ENCODE measurements around the gene GRHPR.
A peak's percentile ranks its signal among the peaks of the same experiment; 100 is the strongest.
"Not testable (repeated sequence)": the region's sequence is repeated elsewhere in the genome, so short reads cannot be mapped to it uniquely, and the experiment has no call there.

Gene GRHPR

GRCh38 chr9:37424686-37425297, 2.3 kb downstream of the GRHPR start:
- no peak overlapping the region for H3K27ac ChIP-seq
- H3K4me3 ChIP-seq (ENCODE audit: low read depth, low read length), result no peak overlapping the region
- in situ Hi-C loops (cut with HindIII; ENCODE audit: low pct_ligation_motif_present, low sequenced_read_pairs), result no loop called here
- H3K36me3 ChIP-seq (replicated peaks), result peaks cover 34% of the 10 kb centered on the region
- H3K27me3 ChIP-seq (replicated peaks), result no peaks in the 10 kb centered on the region
- no peak for TF ChIP-seq CTCF (IDR thresholded peaks at IDR 0.05; ENCODE audit: low read depth, low read length, missing control alignments)
- no peak for DNase-seq

- Histone ChIP-seq H3K27ac (no peak overlapping the region), H3K36me3 (replicated peaks) (peaks cover 34% of the 10 kb centered on the region), H3K27me3 (replicated peaks) (no peaks in the 10 kb centered on the region), H3K4me3 (ENCODE audit: low read depth, low read length) (no peak overlapping the region)
- no peak for TF ChIP-seq CTCF (IDR thresholded peaks at IDR 0.05; ENCODE audit: low read depth, low read length, missing control alignments)
- DNase-seq, result peak; percentile 6
- in situ Hi-C loops (cut with HindIII; ENCODE audit: low pct_ligation_motif_present, low sequenced_read_pairs), result no loop called here
Measured at GRCh38 chr9:37425298-37425752, 2.8 kb downstream of the GRHPR start.

GRCh38 chr9:37426431-37426830, 3.9 kb downstream of the GRHPR start:
- H3K36me3 ChIP-seq (replicated peaks), result peaks cover 39% of the 10 kb centered on the region
- DNase-seq; in situ Hi-C loops (cut with HindIII; ENCODE audit: low pct_ligation_motif_present, low sequenced_read_pairs); H3K27me3 ChIP-seq (replicated peaks); H3K27ac ChIP-seq; H3K4me3 ChIP-seq (ENCODE audit: low read depth, low read length): not testable (repeated sequence)

- Histone ChIP-seq H3K27me3 (replicated peaks) (no peaks in the 10 kb centered on the region), H3K36me3 (replicated peaks) (peaks cover 40% of the 10 kb centered on the region), H3K27ac (no peak overlapping the region), H3K4me3 (ENCODE audit: low read depth, low read length) (no peak overlapping the region)
- in situ Hi-C loops (cut with HindIII; ENCODE audit: low pct_ligation_motif_present, low sequenced_read_pairs), result no loop called here
- TF ChIP-seq CTCF (IDR thresholded peaks at IDR 0.05; ENCODE audit: low read depth, low read length, missing control alignments), result no peak
- DNase-seq, result no peak
Measured at GRCh38 chr9:37426846-37427245, 4.3 kb downstream of the GRHPR start.

GRCh38 chr9:37428345-37428744, 5.8 kb downstream of the GRHPR start:
- Histone ChIP-seq H3K4me3 (ENCODE audit: low read depth, low read length) (no peak overlapping the region), H3K27ac (no peak overlapping the region), H3K27me3 (replicated peaks) (no peaks in the 10 kb centered on the region), H3K36me3 (replicated peaks) (peaks cover 44% of the 10 kb centered on the region)
- TF ChIP-seq CTCF (IDR thresholded peaks at IDR 0.05; ENCODE audit: low read depth, low read length, missing control alignments), result no peak
- no peak for DNase-seq
- in situ Hi-C loops (cut with HindIII; ENCODE audit: low pct_ligation_motif_present, low sequenced_read_pairs), result no loop called here

- no peak overlapping the region for H3K4me3 ChIP-seq (ENCODE audit: low read depth, low read length)
- no peak overlapping the region for H3K27ac ChIP-seq
- no peak for TF ChIP-seq CTCF (IDR thresholded peaks at IDR 0.05; ENCODE audit: low read depth, low read length, missing control alignments)
- no peak for DNase-seq
- no peaks in the 10 kb centered on the region for H3K27me3 ChIP-seq (replicated peaks)
- H3K36me3 ChIP-seq (replicated peaks), result peaks cover 46% of the 10 kb centered on the region
- in situ Hi-C loops (cut with HindIII; ENCODE audit: low pct_ligation_motif_present, low sequenced_read_pairs), result no loop called here
Measured at GRCh38 chr9:37429441-37430285, 7.2 kb downstream of the GRHPR start.

All from brain microvascular endothelial cell (primary cell).